Brain microvascular endothelial cell (primary cell): ENCODE data around the gene STK36.
"Not testable (repeated sequence)": the region's sequence is repeated elsewhere in the genome, so short reads cannot be mapped to it uniquely, and the experiment has no call there.

Source experiments
- DNase-seq: peaks from one replicate; pipeline ENCODE4 v3.0.0-alpha.2; 2020
- H3K27ac ChIP-seq: fragments of 250-450 bp; sonication (Bioruptor Pico); 2 replicates; pipeline ENCODE4 v1.5.1; 2020; ENCODE audit warnings: mild to moderate bottlenecking, moderate library complexity
- H3K27me3 ChIP-seq: fragments of 250-450 bp; sonication (Bioruptor Pico); replicated peaks from 2 replicates; pipeline ENCODE4 v1.5.1; 2020; ENCODE audit warnings: mild to moderate bottlenecking
- H3K36me3 ChIP-seq: fragments of 250-450 bp; sonication (Bioruptor Pico); replicated peaks from 2 replicates; pipeline ENCODE4 v1.5.1; 2020; ENCODE audit warnings: mild to moderate bottlenecking
- H3K4me3 ChIP-seq: 2 replicates; pipeline ENCODE4 v1.5.1; 2011; ENCODE audit warnings: low read depth, mild to moderate bottlenecking, control low read depth, low read length, moderate library complexity
- CTCF ChIP-seq: IDR thresholded peaks from 2 replicates; pipeline ENCODE4 v1.5.1; 2011; ENCODE audit warnings: low read depth, mild to moderate bottlenecking, moderate library complexity, low read length, control low read depth, inconsistent platforms; ENCODE audit errors: missing control alignments
- in situ Hi-C: cut with HindIII; loops from 2 replicates; pipeline ENCODE4 v1.10.0; 2017; ENCODE audit warnings: low sequenced_read_pairs, low pct_ligation_motif_present

The STK36 gene

DNA sequence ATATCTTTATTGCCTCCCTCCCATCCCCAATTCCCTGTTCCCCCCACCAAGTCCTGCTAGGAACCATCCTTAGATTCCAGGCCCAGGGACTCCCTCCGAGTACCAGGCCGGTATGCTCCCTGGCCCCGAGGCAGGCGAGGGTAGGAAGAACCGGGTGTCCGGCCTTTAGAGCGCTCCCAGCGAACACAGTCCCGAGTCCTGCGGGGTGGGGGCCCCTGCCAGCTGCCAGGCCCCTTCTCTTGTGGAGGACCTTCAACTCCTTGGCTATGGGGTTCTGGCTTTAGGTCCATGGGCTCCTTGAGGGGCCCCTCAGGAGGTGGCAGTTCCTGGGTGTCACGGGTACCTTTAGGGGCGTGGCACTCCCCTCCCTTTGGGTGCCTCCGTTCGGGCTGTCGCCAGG, 8.0 kb upstream of the STK36 start:
- H3K27me3 ChIP-seq = no peaks in the 10 kb centered on the region
- no peak for DNase-seq
- H3K4me3 ChIP-seq = no peak overlapping the region
- in situ Hi-C loops = no loop called here
- no peak overlapping the region for H3K27ac ChIP-seq
- peaks cover 68% of the 10 kb centered on the region for H3K36me3 ChIP-seq
- TF ChIP-seq CTCF = no peak

DNA sequence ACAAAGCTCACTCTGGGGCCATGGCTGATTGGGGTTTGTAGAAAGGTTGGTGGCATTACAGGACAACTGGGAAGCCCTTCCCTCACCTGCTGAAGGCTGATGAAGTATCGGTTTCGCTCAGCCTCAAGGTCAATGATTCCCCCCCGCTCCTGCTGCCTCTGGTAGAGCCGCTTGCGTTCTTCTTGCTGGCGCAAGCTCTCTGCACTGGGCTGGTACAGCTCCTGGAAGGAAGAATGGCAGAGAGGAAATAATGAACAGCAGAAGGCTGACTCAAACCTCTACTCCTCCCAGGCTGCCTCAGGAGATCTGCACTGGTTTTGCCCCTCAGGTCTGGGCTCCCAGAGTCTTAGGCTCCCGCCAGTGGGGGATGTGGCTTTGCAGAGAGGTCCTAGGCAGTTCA, 7.2 kb upstream of the STK36 start:
- no peak for TF ChIP-seq CTCF
- peaks cover 68% of the 10 kb centered on the region for H3K36me3 ChIP-seq
- no peak overlapping the region for H3K27ac ChIP-seq
- in situ Hi-C loops = no loop called here
- H3K27me3 ChIP-seq = no peaks in the 10 kb centered on the region
- H3K4me3 ChIP-seq = no peak overlapping the region
- DNase-seq = no peak

- Histone ChIP-seq H3K27ac (peak overlapping the region; percentile 96), H3K4me3 (peak overlapping the region; percentile 93), H3K36me3 (peaks cover 20% of the 10 kb centered on the region), H3K27me3 (no peaks in the 10 kb centered on the region)
- no peak for TF ChIP-seq CTCF
- in situ Hi-C loops = no loop called here
- no peak for DNase-seq
Measured at GRCh38 chr2:218671097-218671653, 711 bp upstream of the STK36 start.

GRCh38 chr2:218679119-218679518, 7.2 kb downstream of the STK36 start:
- Histone ChIP-seq H3K27me3 (no peaks in the 10 kb centered on the region), H3K27ac (no peak overlapping the region), H3K4me3 (no peak overlapping the region), H3K36me3 (peaks cover 11% of the 10 kb centered on the region)
- DNase-seq = no peak
- in situ Hi-C loops = no loop called here
- no peak for TF ChIP-seq CTCF

- H3K4me3 ChIP-seq = no peak overlapping the region
- H3K36me3 ChIP-seq = peaks cover 15% of the 10 kb centered on the region
- DNase-seq = no peak
- no peak overlapping the region for H3K27ac ChIP-seq
- no peak for TF ChIP-seq CTCF
- H3K27me3 ChIP-seq = no peaks in the 10 kb centered on the region
- in situ Hi-C loops = no loop called here
Measured at GRCh38 chr2:218680061-218680460, 8.2 kb downstream of the STK36 start.

DNA sequence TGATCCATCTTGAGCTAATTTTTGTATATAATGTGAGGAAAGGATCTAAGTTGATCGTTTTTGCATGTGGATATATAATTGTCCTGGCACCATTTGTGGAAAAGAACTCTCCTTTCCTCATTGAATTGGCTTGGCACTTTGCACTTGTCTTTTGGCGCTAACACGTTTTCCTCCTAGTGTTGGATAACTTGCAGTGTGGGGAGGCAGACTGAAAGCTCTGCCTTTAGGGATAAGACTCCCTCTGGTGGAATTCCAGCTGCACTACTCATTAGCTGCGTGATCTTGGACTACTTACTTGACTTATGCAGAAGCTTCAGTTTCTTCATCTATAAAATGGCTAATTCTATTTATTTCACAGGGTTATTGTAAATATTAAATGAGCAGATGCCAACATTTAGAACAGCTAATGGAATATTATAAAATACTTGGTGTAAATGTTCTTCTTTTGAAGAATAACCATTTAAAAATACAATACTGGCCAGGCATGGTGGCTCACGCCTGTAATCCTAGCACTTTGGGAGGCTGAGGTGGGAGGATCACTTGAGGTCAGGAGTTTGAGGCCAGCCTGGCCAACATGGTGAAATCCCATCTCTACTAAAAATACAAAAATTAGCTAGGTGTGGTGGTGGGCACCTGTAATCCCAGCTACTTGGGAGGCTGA, 15.6 kb downstream of the STK36 start:
- H3K27ac ChIP-seq, H3K27me3 ChIP-seq, in situ Hi-C loops, H3K4me3 ChIP-seq: not testable (repeated sequence)
- peak; percentile 92 for TF ChIP-seq CTCF
- peak; percentile 76 for DNase-seq
- peaks cover 23% of the 10 kb centered on the region for H3K36me3 ChIP-seq
